MM.1S (cell line): ENCODE measurements around the gene ZDHHC13.

Source experiments
- EZH2 ChIP-seq: fragments of 300-600 bp; sonication (generic); optimal IDR thresholded peaks from 2 replicates; pipeline ENCODE3; 2017; ENCODE audit warnings: low read depth, mild to moderate bottlenecking, antibody characterized with exemption, low read length, mixed read lengths
- EZH2phosphoT487 ChIP-seq: fragments of 300-600 bp; sonication (generic); IDR thresholded peaks from 2 replicates; pipeline ENCODE4 v1.6.1; 2018; ENCODE audit warnings: antibody characterized with exemption, low read length
- TF ChIP-seq, protein P1 (sequence below): fragments of 300-600 bp; sonication (generic); IDR thresholded peaks from 2 replicates; pipeline ENCODE4 v1.5.1; 2016; ENCODE audit warnings: antibody characterized with exemption, low read length, mixed read lengths

DNA sequence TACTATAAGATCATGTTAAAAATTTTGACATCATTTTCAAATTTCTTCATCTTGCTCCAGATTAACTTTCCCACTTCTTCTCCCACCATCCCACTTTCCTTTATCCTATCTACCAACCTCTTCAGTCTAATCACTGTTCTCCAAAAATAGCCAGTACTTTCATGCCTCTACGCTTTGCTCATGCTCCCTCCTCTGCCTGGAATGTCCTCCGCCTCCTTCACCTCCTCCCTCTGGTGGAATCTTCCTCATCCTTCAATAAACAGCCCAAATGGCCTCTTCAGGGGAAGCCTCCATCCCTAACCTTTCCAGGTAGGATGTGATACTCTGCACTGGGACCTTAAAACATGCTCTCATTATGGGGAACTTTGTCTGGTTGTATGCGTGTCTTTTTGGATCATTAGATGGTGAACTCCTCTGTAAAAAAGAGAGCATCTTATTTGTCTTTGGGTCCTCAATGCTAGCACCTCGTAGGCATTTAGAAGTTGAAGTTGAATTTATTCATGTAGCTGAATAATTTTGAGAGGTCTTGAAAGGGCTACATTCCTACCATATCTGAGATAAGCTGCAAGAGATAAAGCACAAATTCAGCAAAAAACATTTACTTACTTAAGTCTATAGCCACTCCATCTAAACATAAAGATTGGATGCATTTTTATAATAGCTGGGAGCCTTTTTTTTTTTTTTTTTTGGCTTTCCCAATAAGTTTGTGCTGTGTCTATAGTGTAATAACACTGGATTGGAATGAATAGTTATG is 92.8 kb downstream of the ZDHHC13 start:
- TF ChIP-seq, protein P1, sequence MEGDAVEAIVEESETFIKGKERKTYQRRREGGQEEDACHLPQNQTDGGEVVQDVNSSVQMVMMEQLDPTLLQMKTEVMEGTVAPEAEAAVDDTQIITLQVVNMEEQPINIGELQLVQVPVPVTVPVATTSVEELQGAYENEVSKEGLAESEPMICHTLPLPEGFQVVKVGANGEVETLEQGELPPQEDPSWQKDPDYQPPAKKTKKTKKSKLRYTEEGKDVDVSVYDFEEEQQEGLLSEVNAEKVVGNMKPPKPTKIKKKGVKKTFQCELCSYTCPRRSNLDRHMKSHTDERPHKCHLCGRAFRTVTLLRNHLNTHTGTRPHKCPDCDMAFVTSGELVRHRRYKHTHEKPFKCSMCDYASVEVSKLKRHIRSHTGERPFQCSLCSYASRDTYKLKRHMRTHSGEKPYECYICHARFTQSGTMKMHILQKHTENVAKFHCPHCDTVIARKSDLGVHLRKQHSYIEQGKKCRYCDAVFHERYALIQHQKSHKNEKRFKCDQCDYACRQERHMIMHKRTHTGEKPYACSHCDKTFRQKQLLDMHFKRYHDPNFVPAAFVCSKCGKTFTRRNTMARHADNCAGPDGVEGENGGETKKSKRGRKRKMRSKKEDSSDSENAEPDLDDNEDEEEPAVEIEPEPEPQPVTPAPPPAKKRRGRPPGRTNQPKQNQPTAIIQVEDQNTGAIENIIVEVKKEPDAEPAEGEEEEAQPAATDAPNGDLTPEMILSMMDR: no peak
- TF ChIP-seq EZH2phosphoT487 (no peak), EZH2 (no peak)
